ENCODE measurements around the gene MTPN.

Gene MTPN

GRCh38 chr7:135929722-135930141, 47.4 kb downstream of the MTPN start:
- Histone ChIP-seq H3K79me2 (ENCODE audit: low read length) (peaks cover 21% of the 10 kb centered on the region), H3K9ac (ENCODE audit: low read length) (no peak overlapping the region), H3K27ac (ENCODE audit: low read length) (no peak overlapping the region), H3K27me3 (replicated peaks; ENCODE audit: insufficient read depth, low read length) (no peaks in the 10 kb centered on the region), H3K4me3 (ENCODE audit: low read length) (no peak overlapping the region), H3K9me3 (replicated peaks; ENCODE audit: insufficient read depth, low read length) (no peaks in the 10 kb centered on the region), H4K20me1 (ENCODE audit: insufficient read depth, low read length) (no peaks in the 10 kb centered on the region), H3K4me1 (ENCODE audit: low read length) (no peaks in the 10 kb centered on the region), H2AFZ (ENCODE audit: low read length) (no peak overlapping the region), H3K9me2 (replicated peaks; ENCODE audit: insufficient read depth, low read length) (no peaks in the 10 kb centered on the region), H3K36me3 (replicated peaks; ENCODE audit: insufficient read depth, low read length) (0 out of 2 replicates have a peak, but pooled peaks cover 6% of the 10 kb centered on the region), H3F3A (ENCODE audit: insufficient read depth, low read length) (no peaks in the 10 kb centered on the region), H3K4me2 (ENCODE audit: low read depth, low read length) (no peak overlapping the region)
- no peak for TF ChIP-seq EZH2 (optimal IDR thresholded peaks at IDR 0.05; ENCODE audit: low read depth, low read length)
- no peak for TF ChIP-seq CTCF (IDR thresholded peaks at IDR 0.05; ENCODE audit: low read length)
- TF ChIP-seq EZH2phosphoT487 (IDR thresholded peaks at IDR 0.05; ENCODE audit: low read length): no peak
- no peak for DNase-seq

- H3K36me3 ChIP-seq (replicated peaks; ENCODE audit: insufficient read depth, low read length): 0 out of 2 replicates have a peak, but pooled peaks cover 6% of the 10 kb centered on the region
- H3K79me2 ChIP-seq (ENCODE audit: low read length): peaks cover 16% of the 10 kb centered on the region
- H3K9me3 ChIP-seq (replicated peaks; ENCODE audit: insufficient read depth, low read length): no peaks in the 10 kb centered on the region
- H3K27me3 ChIP-seq (replicated peaks; ENCODE audit: insufficient read depth, low read length): no peaks in the 10 kb centered on the region
- no peaks in the 10 kb centered on the region for H3K9me2 ChIP-seq (replicated peaks; ENCODE audit: insufficient read depth, low read length)
- H4K20me1 ChIP-seq (ENCODE audit: insufficient read depth, low read length): no peaks in the 10 kb centered on the region
- no peak overlapping the region for H2AFZ ChIP-seq (ENCODE audit: low read length)
- no peak overlapping the region for H3K4me2 ChIP-seq (ENCODE audit: low read depth, low read length)
- DNase-seq: no peak
- no peaks in the 10 kb centered on the region for H3K4me1 ChIP-seq (ENCODE audit: low read length)
- H3K27ac ChIP-seq (ENCODE audit: low read length): no peak overlapping the region
- no peaks in the 10 kb centered on the region for H3F3A ChIP-seq (ENCODE audit: insufficient read depth, low read length)
- H3K9ac ChIP-seq (ENCODE audit: low read length): no peak overlapping the region
- TF ChIP-seq EZH2 (optimal IDR thresholded peaks at IDR 0.05; ENCODE audit: low read depth, low read length) (no peak), CTCF (IDR thresholded peaks at IDR 0.05; ENCODE audit: low read length) (no peak), EZH2phosphoT487 (IDR thresholded peaks at IDR 0.05; ENCODE audit: low read length) (no peak)
- no peak overlapping the region for H3K4me3 ChIP-seq (ENCODE audit: low read length)
Observed at GRCh38 chr7:135929249-135929648, 47.9 kb downstream of the MTPN start.

DNA sequence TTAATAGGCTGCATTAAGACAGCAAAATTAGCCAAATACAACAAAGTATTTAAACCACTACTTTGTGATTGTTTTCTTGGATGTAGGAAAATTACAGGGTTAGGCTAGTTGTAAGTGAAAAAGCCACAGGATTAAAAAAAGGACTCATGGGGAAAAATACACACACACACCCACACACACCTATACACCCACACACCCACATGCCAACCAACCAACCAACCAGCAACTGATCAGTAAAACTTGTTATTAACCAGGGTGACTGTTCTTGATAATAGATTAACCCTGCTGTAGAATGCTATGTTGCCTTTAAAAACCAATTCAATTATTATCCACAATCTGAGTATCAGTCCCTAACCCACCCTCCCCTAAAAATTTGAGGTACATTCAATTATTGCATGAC, 49.0 kb downstream of the MTPN start:
- Histone ChIP-seq H3K4me1 (ENCODE audit: low read length) (no peaks in the 10 kb centered on the region), H3K9ac (ENCODE audit: low read length) (no peak overlapping the region), H3K4me2 (ENCODE audit: low read depth, low read length) (no peak overlapping the region), H3K27me3 (replicated peaks; ENCODE audit: insufficient read depth, low read length) (no peaks in the 10 kb centered on the region), H4K20me1 (ENCODE audit: insufficient read depth, low read length) (no peaks in the 10 kb centered on the region), H2AFZ (ENCODE audit: low read length) (no peak overlapping the region), H3F3A (ENCODE audit: insufficient read depth, low read length) (no peaks in the 10 kb centered on the region), H3K9me3 (replicated peaks; ENCODE audit: insufficient read depth, low read length) (no peaks in the 10 kb centered on the region), H3K36me3 (replicated peaks; ENCODE audit: insufficient read depth, low read length) (0 out of 2 replicates have a peak, but pooled peaks cover 6% of the 10 kb centered on the region), H3K4me3 (ENCODE audit: low read length) (no peak overlapping the region), H3K79me2 (ENCODE audit: low read length) (peaks cover 7% of the 10 kb centered on the region; the same call in 1 of the 2 replicates), H3K27ac (ENCODE audit: low read length) (no peak overlapping the region), H3K9me2 (replicated peaks; ENCODE audit: insufficient read depth, low read length) (no peaks in the 10 kb centered on the region)
- no peak for DNase-seq
- TF ChIP-seq EZH2phosphoT487 (IDR thresholded peaks at IDR 0.05; ENCODE audit: low read length) (no peak), EZH2 (optimal IDR thresholded peaks at IDR 0.05; ENCODE audit: low read depth, low read length) (no peak), CTCF (IDR thresholded peaks at IDR 0.05; ENCODE audit: low read length) (no peak)

Measured in MM.1S (cell line).